Endothelial cell of umbilical vein (primary cell): ENCODE results near the gene FRMD6. TPM values are rescaled to one million over a fixed set of nuclear protein-coding genes. Genes with fewer than 3 reads are reported as not detected.

ENCODE experiments used
- BruUV-seq: library from RNA; stranded (reverse); fragments of 400-500 nt; replicated peaks from 2 replicates; lab custom pipeline; 2021; lab: Mats Ljungman, UMichigan
- CTCF ChIA-PET: fragments of 300-600, 350-600 bp; sonication (Branson Sonifier 250); formaldehyde crosslinking; loops from one replicate; lab custom pipeline; 2021; ENCODE audit warnings: antibody characterized with exemption, inconsistent platforms; lab: Charles Lee
- POLR2A ChIA-PET: fragments of 300-600, 350-600 bp; sonication (Branson Sonifier 250); formaldehyde crosslinking; loops from one replicate; lab custom pipeline; 2021; ENCODE audit warnings: antibody characterized with exemption, inconsistent platforms; lab: Charles Lee
- DNase-seq: peaks from one replicate; pipeline ENCODE4 v3.0.0-alpha.2; 2011; ENCODE audit warnings: low read depth, low spot score
- FAIRE-seq: peaks from 2 replicates; lab custom pipeline; 2011; peaks lifted over from hg19 to GRCh38; lab: Jason Lieb, UNC
- H2AFZ ChIP-seq: 2 replicates; pipeline ENCODE4 v1.6.0; 2012; ENCODE audit warnings: low read depth, low read length, control low read depth, inconsistent platforms
- H3K27ac ChIP-seq: 2 replicates; pipeline ENCODE4 v1.5.1; 2011; ENCODE audit warnings: low read depth, mild to moderate bottlenecking, control low read depth, low read length, moderate library complexity; ENCODE audit not compliant: insufficient read depth
- H3K27me3 ChIP-seq, 2 experiments: 2 replicates each; pipeline versions ENCODE4 v1.6.0 to v1.6.1; 2011; ENCODE audit warnings: low read length in 2 of 2, mixed read lengths in 1 of 2; ENCODE audit not compliant: control insufficient read depth in 2 of 2, insufficient read depth in 2 of 2
- H3K36me3 ChIP-seq, 2 experiments: 2 replicates in 1 of 2; 3 replicates in 1 of 2; pipeline ENCODE4 v1.5.1; 2011; ENCODE audit warnings: low read length in 2 of 2, mild to moderate bottlenecking in 1 of 2, moderate library complexity in 1 of 2; ENCODE audit not compliant: control insufficient read depth in 2 of 2, insufficient read depth in 2 of 2; ENCODE audit errors: extremely low read depth in 1 of 2
- H3K4me1 ChIP-seq: 3 replicates; pipeline ENCODE4 v1.5.1; 2011; ENCODE audit warnings: mild to moderate bottlenecking, low read length; ENCODE audit not compliant: control insufficient read depth, insufficient read depth; ENCODE audit errors: extremely low read depth
- H3K4me2 ChIP-seq: 2 replicates; pipeline ENCODE4 v1.6.1; 2011; ENCODE audit warnings: low read length, control low read depth, mixed read lengths; ENCODE audit not compliant: insufficient read depth
- H3K4me3 ChIP-seq, 3 experiments: fragments of 200-600 bp in 1 of 3; sonication (generic), shearing (Covaris generic) in 1 of 3; replicated peaks in 1 of 3; 2 replicates each; pipeline ENCODE4 v1.5.1; 2011 to 2016; ENCODE audit warnings: control low read depth in 3 of 3, low read length in 3 of 3, mild to moderate bottlenecking in 2 of 3, inconsistent platforms in 1 of 3, low read depth in 1 of 3, moderate library complexity in 1 of 3; ENCODE audit not compliant: insufficient read depth in 1 of 3
- H3K79me2 ChIP-seq: 2 replicates; pipeline ENCODE4 v1.6.0; 2012; ENCODE audit warnings: low read length, inconsistent platforms; ENCODE audit not compliant: control insufficient read depth, insufficient read depth
- H3K9ac ChIP-seq: replicated peaks from 2 replicates; pipeline ENCODE3; 2011; ENCODE audit warnings: low read length, control low read depth; ENCODE audit not compliant: insufficient read depth; ENCODE audit errors: extremely low read depth
- H3K9me1 ChIP-seq: replicated peaks from 3 replicates; pipeline ENCODE4 v1.6.0; 2011; ENCODE audit warnings: mild to moderate bottlenecking, low read length; ENCODE audit not compliant: control insufficient read depth, insufficient read depth; ENCODE audit errors: extremely low read depth
- H3K9me3 ChIP-seq: replicated peaks from 2 replicates; pipeline ENCODE4 v1.5.1; 2012; ENCODE audit warnings: low read length, inconsistent platforms; ENCODE audit not compliant: control insufficient read depth, insufficient read depth
- H4K20me1 ChIP-seq: replicated peaks from 2 replicates; pipeline ENCODE3; 2011; ENCODE audit warnings: mild to moderate bottlenecking, low read length; ENCODE audit not compliant: control insufficient read depth, insufficient read depth; ENCODE audit errors: extremely low read depth
- EZH2 ChIP-seq: IDR thresholded peaks from 2 replicates; pipeline ENCODE4 v1.6.1; 2012; ENCODE audit warnings: borderline replicate concordance, low read depth, mild to moderate bottlenecking, moderate library complexity, low read length, inconsistent platforms; ENCODE audit not compliant: severe bottlenecking
- FOS ChIP-seq: IDR thresholded peaks from 2 replicates; pipeline ENCODE4 v1.6.1; 2011; ENCODE audit warnings: mild to moderate bottlenecking, low read length, moderate library complexity, borderline replicate concordance; ENCODE audit not compliant: insufficient read depth
- GATA2 ChIP-seq: IDR thresholded peaks from 2 replicates; pipeline ENCODE4 v1.7.0; 2011; ENCODE audit warnings: low read depth, mild to moderate bottlenecking, moderate library complexity, mixed read lengths, low read length; ENCODE audit not compliant: insufficient read length, insufficient read depth
- JUN ChIP-seq: IDR thresholded peaks from 2 replicates; pipeline ENCODE4 v1.6.1; 2011; ENCODE audit warnings: borderline replicate concordance, low read depth; ENCODE audit not compliant: insufficient read length, insufficient read depth
- MYC ChIP-seq: IDR thresholded peaks from one replicate; pipeline ENCODE4 v1.6.1; 2011; ENCODE audit warnings: mild to moderate bottlenecking, low read depth, low read length
- POLR2A ChIP-seq: IDR thresholded peaks from 2 replicates; pipeline ENCODE4 v1.6.1; 2012; ENCODE audit warnings: low read depth, mild to moderate bottlenecking, control low read depth, low read length
- POLR2AphosphoS5 ChIP-seq: IDR thresholded peaks from 2 replicates; pipeline ENCODE4 v1.6.1; 2012; ENCODE audit warnings: low read depth, mild to moderate bottlenecking, control low read depth, low read length, moderate library complexity; ENCODE audit not compliant: insufficient read depth
- dilution Hi-C: fragments of 300-500 bp; cut with MboI; formaldehyde crosslinking; loops from one replicate; pipeline ENCODE4 v1.15.0; 2019; ENCODE audit warnings: low sequenced_read_pairs; ENCODE audit not compliant: extremely low pct_ligation_motif_present
- intact Hi-C: fragments of 100-400 bp; cut with micrococcal nuclease; formaldehyde crosslinking; loops from one replicate; pipeline ENCODE4 v1.10.0; 2022
- polyA plus RNA-seq, 4 experiments: library from polyadenylated mRNA; depleted of rRNA in 3 of 4; stranded (reverse) in 3 of 4; unstranded in 1 of 4; fragments of >200 nt; gene quantifications; 2 replicates each; pipeline versions ENCODE4 v1.2.1 to v1.2.3, GENCODE V29; 2011 to 2012; ENCODE audit warnings: missing spikeins in 1 of 4
- total RNA-seq: library from RNA; stranded (reverse); gene quantifications from 2 replicates; pipeline ENCODE4 v1.2.3, GENCODE V29; 2021
- TF ChIP-seq, protein P1 (sequence below): IDR thresholded peaks from 2 replicates; pipeline ENCODE4 v1.6.1; 2011; ENCODE audit not compliant: insufficient read depth, insufficient read length
- TF ChIP-seq, protein P2 (sequence below), 2 donors: IDR thresholded peaks; 1 replicate in 1 of 2; 2 replicates in 1 of 2; pipeline ENCODE4 v1.5.1; 2011; ENCODE audit warnings: low read length in 2 of 2, mild to moderate bottlenecking in 2 of 2, moderate library complexity in 2 of 2, control low read depth in 1 of 2, inconsistent platforms in 1 of 2, low read depth in 1 of 2; ENCODE audit not compliant: insufficient read depth in 1 of 2; ENCODE audit errors: extremely low read depth in 1 of 2

The FRMD6 gene
- total and polyA plus RNA-seq, 2 donors (not counting 3 experiments of a cell fraction or from before 2014, with no cell fraction given): 69.0 to 97.1 TPM

DNA sequence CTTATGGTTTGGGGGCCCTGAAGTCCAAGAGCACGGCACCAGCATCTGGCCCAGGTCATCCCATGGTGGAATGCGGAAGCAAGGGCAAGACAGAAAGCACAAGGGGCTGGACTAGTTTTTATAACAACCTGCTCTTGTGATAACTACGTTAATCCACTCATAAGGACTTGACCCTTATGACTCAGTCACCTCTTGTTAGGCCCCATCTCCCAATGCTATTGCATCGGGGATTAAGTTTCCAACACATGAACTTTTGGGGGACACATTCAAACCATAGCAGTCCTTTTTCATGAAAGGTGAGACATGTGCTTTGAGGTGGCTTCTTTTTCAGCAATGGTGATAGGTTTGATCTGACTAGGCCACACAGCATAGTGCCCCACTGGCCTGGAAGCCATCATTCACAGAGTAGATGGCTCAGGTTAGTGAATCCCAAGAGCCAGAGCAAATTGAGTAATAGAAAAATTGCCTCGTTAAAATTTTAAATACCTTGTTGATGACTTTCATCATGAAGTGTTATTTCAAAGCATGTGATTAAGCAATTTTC is 12.1 kb downstream of the FRMD6 start:
- no peak overlapping the region for H3K9ac ChIP-seq
- POLR2A ChIA-PET: no interaction called here
- BruUV-seq: no TSS peak
- dilution Hi-C loops (no loop called here), intact Hi-C loops (no loop called here)
- no peak overlapping the region for H3K4me2 ChIP-seq
- H3K4me3 ChIP-seq: no peak overlapping the region
- DNase-seq (no peak), FAIRE-seq (no peak)
- H3K79me2 ChIP-seq: peaks cover 97% of the 10 kb centered on the region
- CTCF ChIA-PET: interaction anchor here (1.0 to 1.2 kb wide), 2 partner anchors 374 to 381 kb away, joined by 3 read pairs; no protein-coding TSS in a partner anchor
- TF ChIP-seq, protein P1, sequence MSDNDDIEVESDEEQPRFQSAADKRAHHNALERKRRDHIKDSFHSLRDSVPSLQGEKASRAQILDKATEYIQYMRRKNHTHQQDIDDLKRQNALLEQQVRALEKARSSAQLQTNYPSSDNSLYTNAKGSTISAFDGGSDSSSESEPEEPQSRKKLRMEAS: no peak
- TF ChIP-seq MYC (no peak), POLR2AphosphoS5 (no peak), GATA2 (no peak), FOS (no peak), EZH2 (no peak), JUN (no peak), POLR2A (no peak)
- TF ChIP-seq, protein P2, sequence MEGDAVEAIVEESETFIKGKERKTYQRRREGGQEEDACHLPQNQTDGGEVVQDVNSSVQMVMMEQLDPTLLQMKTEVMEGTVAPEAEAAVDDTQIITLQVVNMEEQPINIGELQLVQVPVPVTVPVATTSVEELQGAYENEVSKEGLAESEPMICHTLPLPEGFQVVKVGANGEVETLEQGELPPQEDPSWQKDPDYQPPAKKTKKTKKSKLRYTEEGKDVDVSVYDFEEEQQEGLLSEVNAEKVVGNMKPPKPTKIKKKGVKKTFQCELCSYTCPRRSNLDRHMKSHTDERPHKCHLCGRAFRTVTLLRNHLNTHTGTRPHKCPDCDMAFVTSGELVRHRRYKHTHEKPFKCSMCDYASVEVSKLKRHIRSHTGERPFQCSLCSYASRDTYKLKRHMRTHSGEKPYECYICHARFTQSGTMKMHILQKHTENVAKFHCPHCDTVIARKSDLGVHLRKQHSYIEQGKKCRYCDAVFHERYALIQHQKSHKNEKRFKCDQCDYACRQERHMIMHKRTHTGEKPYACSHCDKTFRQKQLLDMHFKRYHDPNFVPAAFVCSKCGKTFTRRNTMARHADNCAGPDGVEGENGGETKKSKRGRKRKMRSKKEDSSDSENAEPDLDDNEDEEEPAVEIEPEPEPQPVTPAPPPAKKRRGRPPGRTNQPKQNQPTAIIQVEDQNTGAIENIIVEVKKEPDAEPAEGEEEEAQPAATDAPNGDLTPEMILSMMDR (IDR thresholded peaks at IDR 0.05; ENCODE audit: extremely low read depth in 1 of 2, insufficient read depth in 1 of 2, low read depth in 1 of 2, low read length in 2 of 2): no peak
- peaks cover 7% of the 10 kb centered on the region for H3K4me1 ChIP-seq
- H3K27me3 ChIP-seq: no peaks in the 10 kb centered on the region
- no peak overlapping the region for H2AFZ ChIP-seq
- H3K27ac ChIP-seq: no peak overlapping the region
- H3K36me3 ChIP-seq: peaks cover 2 to 7% of the 10 kb centered on the region in 2 experiments
- H4K20me1 ChIP-seq: peaks cover 15% of the 10 kb centered on the region
- H3K9me3 ChIP-seq: no peaks in the 10 kb centered on the region
- no peaks in the 10 kb centered on the region for H3K9me1 ChIP-seq
